Panc1 (cell line): ENCODE results near the gene QSER1. TPM values are rescaled to one million over a fixed set of nuclear protein-coding genes. Genes with fewer than 3 reads are reported as not detected.
A peak's percentile ranks its signal among the peaks of the same experiment; 100 is the strongest.

Source experiments
- ATAC-seq: fragments of 200-7000 bp; cut with Tn5 transposase; 2 replicates; pipeline ENCODE4 v1.9.1; 2020; ENCODE audit warnings: mild to moderate bottlenecking, moderate library complexity
- BruUV-seq: library from RNA; stranded (reverse); fragments of 400-500 nt; replicated peaks from 2 replicates; lab custom pipeline; 2021; lab: Mats Ljungman, UMichigan
- CTCF ChIA-PET: fragments of 300-600 bp; sonication (Branson Sonifier 250); formaldehyde crosslinking; loops from one replicate; lab custom pipeline; 2022; ENCODE audit warnings: antibody characterized with exemption; lab: Charles Lee
- POLR2A ChIA-PET: fragments of 300-600 bp; sonication (Branson Sonifier 250); formaldehyde crosslinking; loops from one replicate; lab custom pipeline; 2022; ENCODE audit warnings: antibody characterized with exemption; lab: Charles Lee
- DNase-seq: peaks from one replicate; pipeline ENCODE4 v3.0.0-alpha.2; 2010; ENCODE audit warnings: low read depth, low spot score
- H3K27ac ChIP-seq: 2 replicates; pipeline ENCODE4 v1.5.1; 2011; ENCODE audit warnings: mild to moderate bottlenecking, low read length, inconsistent platforms
- H3K27me3 ChIP-seq: fragments of 200-500 bp; sonication (Bioruptor generic); 2 replicates; pipeline ENCODE4 v1.6.0; 2014; ENCODE audit warnings: low read length, inconsistent platforms; ENCODE audit not compliant: control insufficient read depth, insufficient read depth
- H3K36me3 ChIP-seq: fragments of 200-500 bp; sonication (Bioruptor generic); 2 replicates; pipeline ENCODE4 v1.5.1; 2014; ENCODE audit warnings: inconsistent platforms, mild to moderate bottlenecking, low read length, moderate library complexity; ENCODE audit not compliant: control insufficient read depth, insufficient read depth
- H3K4me1 ChIP-seq: 2 replicates; pipeline ENCODE4 v1.5.1; 2011; ENCODE audit warnings: inconsistent platforms, mild to moderate bottlenecking, low read length, moderate library complexity; ENCODE audit not compliant: control insufficient read depth, insufficient read depth
- H3K4me3 ChIP-seq, 2 experiments: 2 replicates each; pipeline ENCODE4 v1.5.1; 2011 to 2012; ENCODE audit warnings: low read depth in 2 of 2, low read length in 2 of 2, mild to moderate bottlenecking in 2 of 2, inconsistent platforms in 1 of 2, moderate library complexity in 1 of 2
- H3K9me3 ChIP-seq: fragments of 200-500 bp; sonication (Bioruptor generic); 2 replicates; pipeline ENCODE4 v1.5.1; 2014; ENCODE audit warnings: low read depth, mild to moderate bottlenecking, inconsistent platforms, low read length, moderate library complexity; ENCODE audit not compliant: control insufficient read depth, insufficient read depth
- CTCF ChIP-seq: fragments of 450-650 bp; IDR thresholded peaks from 2 replicates; pipeline ENCODE4 v1.5.1; 2017; ENCODE audit warnings: mild to moderate bottlenecking
- POLR2AphosphoS5 ChIP-seq: IDR thresholded peaks from 2 replicates; pipeline ENCODE4 v1.6.1; 2012; ENCODE audit warnings: mild to moderate bottlenecking, low read depth, low read length, moderate library complexity
- REST ChIP-seq, 2 experiments: IDR thresholded peaks; 2 replicates each; pipeline ENCODE4 v1.6.1; 2011 to 2012; ENCODE audit warnings: low read depth in 2 of 2, control low read depth in 1 of 2, low read length in 1 of 2, mild to moderate bottlenecking in 1 of 2, moderate library complexity in 1 of 2; ENCODE audit not compliant: insufficient read depth in 1 of 2
- SIN3A ChIP-seq: IDR thresholded peaks from 2 replicates; pipeline ENCODE4 v1.6.1; 2012; ENCODE audit warnings: low read depth, mild to moderate bottlenecking, low read length, moderate library complexity, borderline replicate concordance; ENCODE audit not compliant: insufficient read depth
- TCF7L2 ChIP-seq: IDR thresholded peaks from 2 replicates; pipeline ENCODE4 v1.6.1; 2011; ENCODE audit warnings: mild to moderate bottlenecking, low read depth, low read length, inconsistent platforms
- in situ Hi-C: cut with HindIII; loops from 2 replicates; pipeline ENCODE4 v1.10.0; 2016; ENCODE audit warnings: low sequenced_read_pairs, low pct_unique_long_range_greater_than_20kb
- intact Hi-C: fragments of 100-400 bp; cut with micrococcal nuclease; formaldehyde crosslinking; loops from one replicate; pipeline ENCODE4 v1.10.0; 2022; ENCODE audit not compliant: unreplicated experiment
- total RNA-seq: library from RNA; stranded (reverse); gene quantifications from one replicate; pipeline ENCODE4 v1.2.1, GENCODE V29; 2021; ENCODE audit not compliant: unreplicated experiment

QSER1 gene
- total RNA-seq, 1 experiment from 2014 or later: 48.2 TPM

GRCh38 chr11:32870676-32871075 is 21.9 kb upstream of the QSER1 start:
- Histone ChIP-seq H3K27me3 (peaks cover 3% of the 10 kb centered on the region; the same call in 1 of the 2 replicates), H3K36me3 (no peaks in the 10 kb centered on the region), H3K27ac (no peak overlapping the region), H3K9me3 (no peaks in the 10 kb centered on the region), H3K4me1 (no peaks in the 10 kb centered on the region), H3K4me3 (no peak overlapping the region)
- intact Hi-C loops: no loop called here
- ChIA-PET POLR2A (no interaction called here), CTCF (no interaction called here)
- BruUV-seq: no TSS peak
- in situ Hi-C loops: no loop called here
- no peak for TF ChIP-seq POLR2AphosphoS5
- TF ChIP-seq TCF7L2: no peak
- TF ChIP-seq CTCF: peak; percentile 71
- ATAC-seq (peak; percentile 88), DNase-seq (no peak)

- TF ChIP-seq POLR2AphosphoS5: no peak
- TF ChIP-seq SIN3A: no peak
- TF ChIP-seq TCF7L2: no peak
- no peak for TF ChIP-seq CTCF
- TF ChIP-seq REST (IDR thresholded peaks at IDR 0.05; ENCODE audit: insufficient read depth in 1 of 2, low read depth in 2 of 2, low read length in 1 of 2): no peak
- Histone ChIP-seq H3K27me3 (peaks cover 3% of the 10 kb centered on the region; the same call in 1 of the 2 replicates), H3K4me3 (no peak overlapping the region), H3K27ac (no peak overlapping the region), H3K4me1 (no peaks in the 10 kb centered on the region), H3K36me3 (no peaks in the 10 kb centered on the region), H3K9me3 (no peaks in the 10 kb centered on the region)
- intact Hi-C loops: no loop called here
- DNase-seq (no peak), ATAC-seq (no peak)
- no TSS peak for BruUV-seq
- CTCF ChIA-PET: no interaction called here
- POLR2A ChIA-PET: no interaction called here
- in situ Hi-C loops: no loop called here
Observed at GRCh38 chr11:32874132-32874531, 18.5 kb upstream of the QSER1 start.
